ENCODE measurements around the gene SLC22A23.

SLC22A23 gene

GRCh38 chr6:3267162-3267561 is 189.7 kb downstream of the SLC22A23 start:
- TF ChIP-seq NFIC (IDR thresholded peaks at IDR 0.05) (no peak), EP300 (IDR thresholded peaks at IDR 0.05; ENCODE audit: borderline replicate concordance) (no peak), CEBPB (IDR thresholded peaks at IDR 0.05) (no peak), TAF1 (IDR thresholded peaks at IDR 0.05; ENCODE audit: low read depth) (no peak), USF1 (IDR thresholded peaks at IDR 0.05) (no peak), ZBTB7A (IDR thresholded peaks at IDR 0.05; ENCODE audit: low read depth) (no peak), RAD21 (IDR thresholded peaks at IDR 0.05; ENCODE audit: low read depth) (no peak), MAX (IDR thresholded peaks at IDR 0.05) (no peak), REST (IDR thresholded peaks at IDR 0.05; ENCODE audit: low read depth) (no peak), FOXM1 (IDR thresholded peaks at IDR 0.05; ENCODE audit: borderline replicate concordance, low read depth) (no peak), TEAD4 (IDR thresholded peaks at IDR 0.05) (no peak), YY1 (IDR thresholded peaks at IDR 0.05; ENCODE audit: low read depth) (no peak), EGR1 (IDR thresholded peaks at IDR 0.05) (no peak), CREB1 (IDR thresholded peaks at IDR 0.05; ENCODE audit: low read depth) (no peak), TCF12 (IDR thresholded peaks at IDR 0.05; ENCODE audit: low read depth) (no peak)

GRCh38 chr6:3266170-3266569 is 190.7 kb downstream of the SLC22A23 start:
- TF ChIP-seq TCF12 (IDR thresholded peaks at IDR 0.05; ENCODE audit: low read depth) (no peak), EP300 (IDR thresholded peaks at IDR 0.05; ENCODE audit: borderline replicate concordance) (no peak), CEBPB (IDR thresholded peaks at IDR 0.05) (no peak), MAX (IDR thresholded peaks at IDR 0.05) (no peak), NFIC (IDR thresholded peaks at IDR 0.05) (no peak), CREB1 (IDR thresholded peaks at IDR 0.05; ENCODE audit: low read depth) (no peak), USF1 (IDR thresholded peaks at IDR 0.05) (no peak), TAF1 (IDR thresholded peaks at IDR 0.05; ENCODE audit: low read depth) (no peak), RAD21 (IDR thresholded peaks at IDR 0.05; ENCODE audit: low read depth) (no peak), REST (IDR thresholded peaks at IDR 0.05; ENCODE audit: low read depth) (no peak), TEAD4 (IDR thresholded peaks at IDR 0.05) (no peak), FOXM1 (IDR thresholded peaks at IDR 0.05; ENCODE audit: borderline replicate concordance, low read depth) (no peak), EGR1 (IDR thresholded peaks at IDR 0.05) (no peak), YY1 (IDR thresholded peaks at IDR 0.05; ENCODE audit: low read depth) (no peak), ZBTB7A (IDR thresholded peaks at IDR 0.05; ENCODE audit: low read depth) (no peak)

- TF ChIP-seq FOXM1 (IDR thresholded peaks at IDR 0.05; ENCODE audit: borderline replicate concordance, low read depth) = no peak
- TF ChIP-seq EP300 (IDR thresholded peaks at IDR 0.05; ENCODE audit: borderline replicate concordance) = no peak
- no peak for TF ChIP-seq NFIC (IDR thresholded peaks at IDR 0.05)
- no peak for TF ChIP-seq TAF1 (IDR thresholded peaks at IDR 0.05; ENCODE audit: low read depth)
- TF ChIP-seq CEBPB (IDR thresholded peaks at IDR 0.05) = no peak
- TF ChIP-seq MAX (IDR thresholded peaks at IDR 0.05) = no peak
- TF ChIP-seq CREB1 (IDR thresholded peaks at IDR 0.05; ENCODE audit: low read depth) = no peak
- TF ChIP-seq USF1 (IDR thresholded peaks at IDR 0.05) = no peak
- no peak for TF ChIP-seq ZBTB7A (IDR thresholded peaks at IDR 0.05; ENCODE audit: low read depth)
- no peak for TF ChIP-seq TCF12 (IDR thresholded peaks at IDR 0.05; ENCODE audit: low read depth)
- no peak for TF ChIP-seq REST (IDR thresholded peaks at IDR 0.05; ENCODE audit: low read depth)
- no peak for TF ChIP-seq RAD21 (IDR thresholded peaks at IDR 0.05; ENCODE audit: low read depth)
- no peak for TF ChIP-seq EGR1 (IDR thresholded peaks at IDR 0.05)
- no peak for TF ChIP-seq YY1 (IDR thresholded peaks at IDR 0.05; ENCODE audit: low read depth)
Measured at GRCh38 chr6:3265671-3266070, 191.2 kb downstream of the SLC22A23 start.
